ENCODE data around the gene ZNF490.

DNA sequence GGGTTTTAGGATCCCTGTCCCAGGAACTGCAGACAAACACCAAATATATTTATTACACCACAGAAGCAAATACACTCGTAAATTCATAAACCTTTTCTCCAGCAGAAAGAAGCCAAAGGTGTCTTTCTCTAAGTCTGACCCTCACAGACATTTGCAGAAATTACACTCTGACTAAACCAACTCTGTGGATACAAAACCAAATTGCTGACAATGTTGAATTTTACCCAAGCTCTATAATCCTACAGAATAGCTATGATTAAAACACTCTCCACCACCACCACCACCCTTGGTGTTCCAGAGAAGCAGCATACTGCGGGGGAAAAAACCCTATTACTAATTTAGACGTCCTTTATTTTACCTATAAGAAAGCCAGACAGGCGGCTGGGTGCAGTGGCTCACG, 64.5 kb downstream of the ZNF490 start:
- TF ChIP-seq EZH2 (IDR thresholded peaks at IDR 0.05; ENCODE audit: insufficient read depth, poor library complexity, severe bottlenecking), result no peak
- TF ChIP-seq EZH2phosphoT487 (IDR thresholded peaks at IDR 0.05; ENCODE audit: insufficient read depth, low read depth), result no peak
